Activated naive CD4-positive, alpha-beta T cell (primary cell): ENCODE measurements around the gene NEO1.
"Not testable (repeated sequence)": the region's sequence is repeated elsewhere in the genome, so short reads cannot be mapped to it uniquely, and the experiment has no call there.

Source experiments
- DNase-seq, 4 experiments: peaks; one replicate each; lab custom pipeline; 2025; lab: John Stamatoyannopoulos, UW

Gene NEO1

GRCh38 chr15:73142802-73143762, 90.8 kb downstream of the NEO1 start:
- DNase-seq = no peak

GRCh38 chr15:73143763-73144155, 91.5 kb downstream of the NEO1 start:
- DNase-seq = no peak

GRCh38 chr15:73146419-73146818, 94.2 kb downstream of the NEO1 start:
- DNase-seq = no peak

GRCh38 chr15:73150831-73151230, 98.6 kb downstream of the NEO1 start:
- DNase-seq = no peak

GRCh38 chr15:73153024-73153423, 100.8 kb downstream of the NEO1 start:
- DNase-seq = no peak

GRCh38 chr15:73153447-73153846, 101.2 kb downstream of the NEO1 start:
- DNase-seq = no peak

GRCh38 chr15:73156431-73157191, 104.3 kb downstream of the NEO1 start:
- no peak for DNase-seq

- DNase-seq = no peak
Measured at GRCh38 chr15:73161546-73161945, 109.3 kb downstream of the NEO1 start.

GRCh38 chr15:73165435-73165834, 113.2 kb downstream of the NEO1 start:
- DNase-seq = no peak

- no peak for DNase-seq
Measured at GRCh38 chr15:73165844-73166243, 113.6 kb downstream of the NEO1 start.

GRCh38 chr15:73166711-73167110, 114.4 kb downstream of the NEO1 start:
- DNase-seq = not testable (repeated sequence)

- DNase-seq = no peak
Measured at GRCh38 chr15:73168487-73168886, 116.2 kb downstream of the NEO1 start.

GRCh38 chr15:73171711-73172110, 119.4 kb downstream of the NEO1 start:
- no peak for DNase-seq

GRCh38 chr15:73172508-73172907, 120.2 kb downstream of the NEO1 start:
- no peak for DNase-seq

- DNase-seq = no peak
Measured at GRCh38 chr15:73174171-73174570, 121.9 kb downstream of the NEO1 start.

GRCh38 chr15:73175382-73175781, 123.1 kb downstream of the NEO1 start:
- no peak for DNase-seq

- no peak for DNase-seq
Measured at GRCh38 chr15:73176598-73176997, 124.3 kb downstream of the NEO1 start.

GRCh38 chr15:73183071-73183470, 130.8 kb downstream of the NEO1 start:
- DNase-seq = no peak

GRCh38 chr15:73190189-73190601, 137.9 kb downstream of the NEO1 start:
- no peak for DNase-seq

GRCh38 chr15:73195166-73195565, 142.9 kb downstream of the NEO1 start:
- DNase-seq = no peak

- no peak for DNase-seq
Measured at GRCh38 chr15:73196113-73196512, 143.8 kb downstream of the NEO1 start.

GRCh38 chr15:73200339-73200738, 148.1 kb downstream of the NEO1 start:
- DNase-seq = no peak

- DNase-seq = no peak
Measured at GRCh38 chr15:73210630-73211029, 158.4 kb downstream of the NEO1 start.
